Measurements from ENCODE around the gene ZNF331.
"Not testable (repeated sequence)": the region's sequence is repeated elsewhere in the genome, so short reads cannot be mapped to it uniquely, and the experiment has no call there.

ZNF331 gene

GRCh38 chr19:53537521-53538377, at the start of gene ZNF331:
Gene ZNF331 (plus strand): TSS chr19:53538145. CDS start chr19:53569377, 31,232 bp downstream.
- peak; percentile 72 to 80 for DNase-seq (ENCODE audit: low read depth in 2 of 2, low spot score in 1 of 2)

DNA sequence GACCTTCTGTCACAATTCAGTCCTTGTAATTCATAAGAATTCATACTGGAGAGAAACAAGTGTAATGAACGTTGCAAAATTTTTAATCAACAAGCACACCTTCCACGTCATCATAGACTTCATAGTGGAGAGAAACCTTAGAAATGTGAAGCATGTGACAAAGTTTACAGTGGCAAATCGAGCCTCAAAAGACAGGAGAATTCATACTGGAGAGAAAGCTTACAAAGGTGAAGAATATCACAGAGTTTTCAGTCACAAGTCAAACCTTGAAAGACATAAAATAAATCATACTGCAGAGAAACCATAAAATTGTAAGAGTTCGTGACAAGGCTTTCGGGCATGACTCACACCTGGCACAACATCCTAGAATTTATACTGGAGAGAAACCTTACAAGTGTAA, 45.8 kb upstream of the ZNF331 start:
- no peak for DNase-seq (ENCODE audit: low read depth in 2 of 2, low spot score in 1 of 2)

- not testable (repeated sequence) for DNase-seq (ENCODE audit: low read depth in 2 of 2, low spot score in 1 of 2)
Observed at GRCh38 chr19:53497311-53498023, 40.5 kb upstream of the ZNF331 start.

GRCh38 chr19:53498024-53498395, 39.9 kb upstream of the ZNF331 start:
- not testable (repeated sequence) for DNase-seq (ENCODE audit: low read depth in 2 of 2, low spot score in 1 of 2)

GRCh38 chr19:53503151-53503550, 34.8 kb upstream of the ZNF331 start:
- DNase-seq (ENCODE audit: low read depth in 2 of 2, low spot score in 1 of 2) = not testable (repeated sequence)

DNA sequence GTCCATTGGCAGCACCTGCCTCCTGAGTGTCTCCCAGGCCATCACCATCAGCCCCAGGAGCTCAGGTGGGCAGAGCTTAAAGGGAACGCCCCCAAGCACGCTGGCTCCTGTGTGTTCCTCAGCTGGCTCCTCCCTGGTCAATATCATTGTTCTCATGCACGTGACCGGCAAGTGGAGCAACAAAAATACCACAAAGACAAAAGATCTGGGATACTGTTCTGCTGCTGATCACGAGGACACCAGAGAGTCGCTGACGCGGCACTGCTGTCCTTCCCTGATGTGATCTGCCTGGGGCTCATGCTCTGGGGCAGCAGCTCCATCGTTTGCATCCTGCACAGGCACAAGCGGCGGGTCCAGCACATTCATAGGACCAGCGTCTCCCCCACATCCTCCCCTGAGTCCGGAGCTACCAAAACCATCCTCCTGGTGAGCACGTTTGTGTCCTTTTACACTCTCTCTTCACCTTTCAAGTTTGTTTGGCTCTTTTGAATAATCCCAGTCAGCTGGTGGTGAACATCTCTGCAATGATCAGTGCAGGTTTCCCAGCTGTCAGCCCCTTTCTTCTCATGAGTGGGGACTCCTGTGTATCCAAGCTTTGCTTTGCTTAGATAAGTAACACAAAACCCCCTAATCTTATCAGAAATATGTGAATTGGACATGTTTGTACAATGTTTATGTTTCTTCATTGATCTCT, 34.1 kb upstream of the ZNF331 start:
- DNase-seq (ENCODE audit: low read depth in 2 of 2, low spot score in 1 of 2) = not testable (repeated sequence)

- DNase-seq (ENCODE audit: low read depth in 2 of 2, low spot score in 1 of 2) = not testable (repeated sequence)
Observed at GRCh38 chr19:53504365-53504703, 33.6 kb upstream of the ZNF331 start.

GRCh38 chr19:53504885-53505284, 33.1 kb upstream of the ZNF331 start:
- DNase-seq (ENCODE audit: low read depth in 2 of 2, low spot score in 1 of 2) = no peak

DNA sequence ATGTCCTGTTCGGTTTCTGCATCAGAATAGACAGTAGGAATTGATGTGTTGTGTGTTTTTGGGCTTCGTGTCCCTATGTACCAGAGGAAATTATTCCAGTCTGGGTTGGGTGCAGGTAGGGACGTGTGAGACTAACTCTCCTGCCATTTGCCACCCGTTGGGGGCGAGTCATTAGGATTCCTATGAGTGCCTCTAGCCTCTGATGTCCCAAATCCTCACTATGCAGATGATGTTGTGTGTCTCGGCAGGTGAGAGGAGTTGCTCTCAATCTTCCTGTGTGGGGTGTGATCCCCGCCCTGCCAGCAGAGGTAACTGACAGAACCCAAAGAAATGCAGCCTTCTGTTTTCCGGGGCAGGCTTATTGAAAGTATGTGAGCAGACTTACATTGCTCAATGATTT, 31.2 kb upstream of the ZNF331 start:
- no peak for DNase-seq (ENCODE audit: low read depth in 2 of 2, low spot score in 1 of 2)

GRCh38 chr19:53507523-53508442, 30.2 kb upstream of the ZNF331 start:
- no peak for DNase-seq (ENCODE audit: low read depth in 2 of 2, low spot score in 1 of 2)

GRCh38 chr19:53509443-53509842, 28.5 kb upstream of the ZNF331 start:
- no peak for DNase-seq (ENCODE audit: low read depth in 2 of 2, low spot score in 1 of 2)

GRCh38 chr19:53509845-53510244, 28.1 kb upstream of the ZNF331 start:
- no peak for DNase-seq (ENCODE audit: low read depth in 2 of 2, low spot score in 1 of 2)

DNA sequence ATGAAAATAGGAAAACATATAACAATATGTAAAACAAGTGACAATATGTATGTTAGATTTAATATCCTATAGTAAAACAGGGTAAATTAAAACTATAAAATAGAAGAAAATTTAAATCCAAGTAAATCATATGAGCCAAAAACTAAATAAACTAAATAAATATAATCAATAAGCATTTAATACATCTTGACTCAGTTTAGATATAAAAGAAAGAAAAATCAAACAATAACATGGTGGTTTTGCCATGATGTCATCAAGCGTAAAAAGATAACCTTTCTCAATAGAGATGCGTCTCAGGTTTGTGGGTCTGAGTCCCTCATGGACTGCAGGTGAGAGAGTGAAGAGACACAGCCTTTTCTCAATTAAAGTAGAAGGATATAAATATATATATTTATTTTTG, 26.6 kb upstream of the ZNF331 start:
- DNase-seq (ENCODE audit: low read depth in 2 of 2, low spot score in 1 of 2) = no peak

GRCh38 chr19:53511933-53512374, 26.0 kb upstream of the ZNF331 start:
- DNase-seq (ENCODE audit: low read depth in 2 of 2, low spot score in 1 of 2) = no peak

DNA sequence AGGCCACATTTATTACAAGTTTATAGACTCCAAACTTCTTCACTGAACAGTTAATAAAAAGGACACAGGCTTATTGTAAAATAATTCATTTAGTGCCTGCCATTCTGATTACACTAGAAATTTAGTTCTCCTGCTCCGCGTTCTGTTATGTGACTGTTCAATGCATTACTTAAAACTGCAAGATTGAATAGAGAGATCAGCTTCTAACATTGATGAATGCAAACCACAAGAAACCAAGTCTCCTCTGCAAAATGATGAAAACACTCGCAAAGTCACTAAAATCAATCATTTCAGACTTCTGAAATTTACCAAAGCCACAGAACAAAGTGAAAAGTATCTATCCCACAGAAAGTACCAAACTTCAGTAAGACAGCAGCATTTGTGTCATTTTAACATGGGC, 22.9 kb upstream of the ZNF331 start:
- not testable (repeated sequence) for DNase-seq (ENCODE audit: low read depth in 2 of 2, low spot score in 1 of 2)

- no peak for DNase-seq (ENCODE audit: low read depth in 2 of 2, low spot score in 1 of 2)
Observed at GRCh38 chr19:53517114-53517741, 20.7 kb upstream of the ZNF331 start.

GRCh38 chr19:53518121-53518520, 19.8 kb upstream of the ZNF331 start:
- no peak for DNase-seq (ENCODE audit: low read depth in 2 of 2, low spot score in 1 of 2)

GRCh38 chr19:53518716-53519115, 19.2 kb upstream of the ZNF331 start:
- no peak for DNase-seq (ENCODE audit: low read depth in 2 of 2, low spot score in 1 of 2)

GRCh38 chr19:53519446-53519845, 18.5 kb upstream of the ZNF331 start:
- DNase-seq (ENCODE audit: low read depth in 2 of 2, low spot score in 1 of 2) = no peak

- DNase-seq (ENCODE audit: low read depth in 2 of 2, low spot score in 1 of 2) = no peak
Observed at GRCh38 chr19:53520163-53520546, 17.8 kb upstream of the ZNF331 start.

Measured in stimulated activated CD8-positive, alpha-beta memory T cell treated with anti-CD3 and anti-CD28 coated beads, Interleukin-4, amount 100 ng/mL, for 1 hour (primary cell).